Gastrocnemius medialis (tissue), 4 donors: ENCODE measurements around the gene C18orf63. TPM values are rescaled to one million over a fixed set of nuclear protein-coding genes. Genes with fewer than 3 reads are reported as not detected.

Experiments used
- ATAC-seq, 2 donors: fragments of 150-250 bp; one replicate each; pipeline ENCODE4 v1.9.1; 2016
- DNase-seq, 2 donors: peaks; one replicate each; pipeline ENCODE4 v3.0.0-alpha.2; 2019
- H3K27ac ChIP-seq, 4 donors: fragments of 200-600 bp; sonication (generic); 1 replicate in 1 of 4; 2 replicates in 3 of 4; pipeline ENCODE4 v1.5.1; 2016 to 2018; ENCODE audit warnings: mild to moderate bottlenecking in 2 of 4, moderate library complexity in 1 of 4
- H3K27me3 ChIP-seq, 3 donors: fragments of 200-600 bp; sonication (generic) in 2 of 3; 1 replicate in 1 of 3; 2 replicates in 2 of 3; pipeline versions ENCODE4 v1.5.1 to v1.6.0; 2016 to 2019; ENCODE audit warnings: mild to moderate bottlenecking in 1 of 3, moderate library complexity in 1 of 3
- H3K36me3 ChIP-seq, 2 donors: fragments of 200-600 bp; sonication (generic) in 1 of 2; one replicate each; pipeline ENCODE4 v1.5.1; 2017 to 2018
- H3K4me1 ChIP-seq, 2 donors: fragments of 200-600 bp; sonication (generic) in 1 of 2; one replicate each; pipeline ENCODE4 v1.5.1; 2016 to 2017; ENCODE audit warnings: mild to moderate bottlenecking in 2 of 2
- H3K4me3 ChIP-seq, 4 donors: fragments of 200-600 bp; sonication (generic) in 3 of 4; 1 replicate in 1 of 4; 2 replicates in 3 of 4; pipeline ENCODE4 v1.5.1; 2016 to 2019; ENCODE audit warnings: mild to moderate bottlenecking in 2 of 4
- H3K9me3 ChIP-seq, 3 donors: fragments of 200-600 bp; sonication (generic) in 2 of 3; 1 replicate in 1 of 3; 2 replicates in 2 of 3; pipeline ENCODE4 v1.5.1; 2016 to 2019
- POLR2A ChIP-seq, 2 donors: fragments of 450-650 bp; IDR thresholded peaks; one replicate each; pipeline ENCODE4 v1.6.1; 2017; ENCODE audit warnings: antibody characterized with exemption in 2 of 2, mild to moderate bottlenecking in 2 of 2, moderate library complexity in 2 of 2
- in situ Hi-C, 4 donors: fragments of 200-750 bp; cut with MboI; loops; one replicate each; pipeline versions ENCODE4 v1.15.0 to v1.8.0; 2017; ENCODE audit warnings: low sequenced_read_pairs in 4 of 4
- intact Hi-C: fragments of 100-400 bp; cut with DNase I; formaldehyde crosslinking; loops from one replicate; pipeline ENCODE4 v1.15.1; 2023; ENCODE audit warnings: low total_unique reads
- total RNA-seq, 4 donors: library from RNA; depleted of rRNA; stranded (reverse); fragments of >200 nt; gene quantifications; one replicate each; pipeline versions ENCODE4 v1.1.0 to v1.2.3, GENCODE V29; 2016
- TF ChIP-seq, protein P1 (sequence below), 5 experiments: fragments of 450-650 bp in 3 of 5; fragments of 200-600 bp in 2 of 5; sonication (generic) in 2 of 5; IDR thresholded peaks in 4 of 5; conservative IDR thresholded peaks in 1 of 5; 1 replicate in 4 of 5; 2 replicates in 1 of 5; pipeline ENCODE4 v1.5.1; 2016 to 2019; ENCODE audit warnings: antibody characterized with exemption in 5 of 5, mild to moderate bottlenecking in 3 of 5, moderate library complexity in 3 of 5

The C18orf63 gene
- total RNA-seq, 4 donors from 2014 or later, result not detected

DNA sequence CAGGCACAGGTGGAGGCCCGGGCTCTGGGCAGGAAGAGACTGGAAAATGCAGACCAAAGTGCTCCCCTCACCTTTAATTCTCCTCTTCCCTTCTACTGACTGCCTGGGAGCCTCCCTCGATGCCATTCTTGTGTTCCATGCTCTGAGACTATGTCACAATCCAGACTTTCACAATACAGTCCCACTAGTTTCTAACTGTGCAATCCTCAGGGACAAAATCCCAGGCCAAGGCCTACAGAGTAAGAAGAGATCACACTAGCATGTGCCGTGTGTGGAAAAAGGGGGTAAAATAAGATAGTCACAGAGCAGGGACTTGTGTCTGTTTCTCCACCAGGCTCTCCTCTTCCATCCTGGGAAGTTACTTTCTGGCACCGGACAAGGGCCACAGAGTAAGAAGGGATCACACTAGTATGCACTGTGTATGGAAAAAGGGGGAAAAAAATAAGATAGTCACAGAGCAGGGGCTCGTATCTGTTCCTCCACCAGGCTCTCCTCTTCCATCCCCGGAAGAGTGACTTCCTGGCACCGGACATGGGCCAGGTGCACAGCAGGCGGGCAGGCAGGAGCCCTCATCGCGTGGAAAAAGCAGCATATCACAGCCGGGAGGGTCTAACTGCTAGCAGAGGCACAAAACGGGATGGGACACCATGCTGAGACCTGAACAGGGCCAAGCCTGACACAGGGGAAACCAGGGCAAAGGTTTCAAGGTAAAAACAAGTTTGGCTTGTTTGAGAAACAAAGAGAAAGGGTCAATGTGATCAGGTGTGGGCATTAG lies 33.5 kb upstream of the C18orf63 start:
- no peak for TF ChIP-seq POLR2A (IDR thresholded peaks at IDR 0.05)
- TF ChIP-seq, protein P1, sequence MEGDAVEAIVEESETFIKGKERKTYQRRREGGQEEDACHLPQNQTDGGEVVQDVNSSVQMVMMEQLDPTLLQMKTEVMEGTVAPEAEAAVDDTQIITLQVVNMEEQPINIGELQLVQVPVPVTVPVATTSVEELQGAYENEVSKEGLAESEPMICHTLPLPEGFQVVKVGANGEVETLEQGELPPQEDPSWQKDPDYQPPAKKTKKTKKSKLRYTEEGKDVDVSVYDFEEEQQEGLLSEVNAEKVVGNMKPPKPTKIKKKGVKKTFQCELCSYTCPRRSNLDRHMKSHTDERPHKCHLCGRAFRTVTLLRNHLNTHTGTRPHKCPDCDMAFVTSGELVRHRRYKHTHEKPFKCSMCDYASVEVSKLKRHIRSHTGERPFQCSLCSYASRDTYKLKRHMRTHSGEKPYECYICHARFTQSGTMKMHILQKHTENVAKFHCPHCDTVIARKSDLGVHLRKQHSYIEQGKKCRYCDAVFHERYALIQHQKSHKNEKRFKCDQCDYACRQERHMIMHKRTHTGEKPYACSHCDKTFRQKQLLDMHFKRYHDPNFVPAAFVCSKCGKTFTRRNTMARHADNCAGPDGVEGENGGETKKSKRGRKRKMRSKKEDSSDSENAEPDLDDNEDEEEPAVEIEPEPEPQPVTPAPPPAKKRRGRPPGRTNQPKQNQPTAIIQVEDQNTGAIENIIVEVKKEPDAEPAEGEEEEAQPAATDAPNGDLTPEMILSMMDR (IDR thresholded peaks at IDR 0.05 in 4 of 5, conservative IDR thresholded peaks at IDR 0.05 in 1 of 5), result no peak
- H3K36me3 ChIP-seq, result no peaks in the 10 kb centered on the region
- no peaks in the 10 kb centered on the region for H3K9me3 ChIP-seq
- DNase-seq (peak; percentile 35 to 62), ATAC-seq (peak; percentile 88 to 95)
- H3K4me1 ChIP-seq, result peaks cover 32 to 45% of the 10 kb centered on the region in 2 donors
- intact Hi-C loops, result no loop called here
- no peak overlapping the region for H3K4me3 ChIP-seq
- H3K27me3 ChIP-seq, result no peaks in the 10 kb centered on the region
- in situ Hi-C loops, result no loop called here
- peak overlapping the region; percentile 50 to 62 (median 61) for H3K27ac ChIP-seq

DNA sequence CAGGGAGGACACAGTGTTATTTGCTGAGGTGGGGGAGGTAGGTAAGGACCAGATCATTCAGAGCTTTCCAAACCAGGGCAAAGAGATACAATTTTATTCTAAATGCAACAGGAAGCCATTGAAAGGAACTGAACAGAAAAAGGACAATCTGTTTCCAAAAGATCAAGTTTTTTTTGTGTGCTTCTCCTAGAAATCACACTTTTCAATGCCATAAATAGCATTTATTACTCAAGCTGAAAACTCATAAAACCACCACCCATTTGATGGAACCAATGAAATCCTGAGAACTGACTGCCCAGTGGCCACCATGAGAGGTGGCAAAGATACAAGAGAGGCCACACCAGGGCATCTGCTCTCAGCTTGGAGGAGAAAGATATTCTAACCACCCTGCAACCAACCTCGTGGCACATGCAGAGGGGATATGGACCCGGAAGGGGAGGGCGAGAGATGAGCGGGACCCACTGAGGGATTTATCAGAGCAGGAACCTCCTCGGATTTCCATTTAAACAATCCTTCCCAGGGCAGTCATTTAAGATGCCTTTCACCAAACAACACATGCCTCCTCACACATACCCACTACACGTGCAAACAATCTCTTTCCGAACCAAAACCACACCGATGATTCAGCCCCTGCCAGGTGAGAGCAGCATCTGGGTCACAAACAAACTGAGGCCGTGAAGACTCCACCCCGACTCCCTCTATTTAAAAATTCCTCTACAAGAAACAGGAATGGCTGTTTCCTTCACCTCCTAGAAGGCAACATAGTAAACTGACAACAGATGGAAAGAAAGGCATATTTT lies 32.7 kb upstream of the C18orf63 start:
- TF ChIP-seq, protein P1 (IDR thresholded peaks at IDR 0.05 in 4 of 5, conservative IDR thresholded peaks at IDR 0.05 in 1 of 5), result no peak
- no peak for TF ChIP-seq POLR2A (IDR thresholded peaks at IDR 0.05)
- Histone ChIP-seq H3K9me3 (no peaks in the 10 kb centered on the region), H3K4me3 (no peak overlapping the region), H3K4me1 (peaks cover 32 to 45% of the 10 kb centered on the region in 2 donors), H3K36me3 (no peaks in the 10 kb centered on the region), H3K27ac (peak overlapping the region; percentile 50 to 62 (median 61)), H3K27me3 (no peaks in the 10 kb centered on the region)
- in situ Hi-C loops (no loop called here), intact Hi-C loops (no loop called here)
- no peak for ATAC-seq
- no peak for DNase-seq

DNA sequence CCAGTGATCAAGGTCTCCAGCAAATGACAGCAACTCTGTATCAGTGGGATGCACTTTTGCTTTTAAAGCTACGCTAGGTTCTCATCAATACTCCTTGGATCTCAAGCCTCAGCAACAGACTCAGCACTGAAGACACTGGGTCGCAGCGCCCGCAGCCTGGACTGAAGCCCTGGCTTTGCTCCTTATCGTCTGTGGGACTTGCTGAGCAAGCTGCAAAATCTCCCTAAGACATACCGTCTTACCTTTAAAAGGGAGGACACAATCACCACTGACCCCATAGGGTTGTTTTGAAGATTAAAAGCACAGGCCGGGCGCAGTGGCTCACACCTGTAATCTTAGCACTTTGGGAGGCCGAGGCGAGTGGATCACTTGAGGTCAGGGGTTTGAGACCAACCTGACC lies 32.0 kb upstream of the C18orf63 start:
- Histone ChIP-seq H3K4me1 (peaks cover 32 to 45% of the 10 kb centered on the region in 2 donors), H3K27ac (no peak overlapping the region), H3K4me3 (no peak overlapping the region), H3K9me3 (no peaks in the 10 kb centered on the region), H3K27me3 (no peaks in the 10 kb centered on the region), H3K36me3 (no peaks in the 10 kb centered on the region)
- intact Hi-C loops, result no loop called here
- ATAC-seq (no peak), DNase-seq (no peak)
- TF ChIP-seq, protein P1 (IDR thresholded peaks at IDR 0.05 in 4 of 5, conservative IDR thresholded peaks at IDR 0.05 in 1 of 5), result no peak
- TF ChIP-seq POLR2A (IDR thresholded peaks at IDR 0.05), result no peak
- in situ Hi-C loops, result no loop called here

DNA sequence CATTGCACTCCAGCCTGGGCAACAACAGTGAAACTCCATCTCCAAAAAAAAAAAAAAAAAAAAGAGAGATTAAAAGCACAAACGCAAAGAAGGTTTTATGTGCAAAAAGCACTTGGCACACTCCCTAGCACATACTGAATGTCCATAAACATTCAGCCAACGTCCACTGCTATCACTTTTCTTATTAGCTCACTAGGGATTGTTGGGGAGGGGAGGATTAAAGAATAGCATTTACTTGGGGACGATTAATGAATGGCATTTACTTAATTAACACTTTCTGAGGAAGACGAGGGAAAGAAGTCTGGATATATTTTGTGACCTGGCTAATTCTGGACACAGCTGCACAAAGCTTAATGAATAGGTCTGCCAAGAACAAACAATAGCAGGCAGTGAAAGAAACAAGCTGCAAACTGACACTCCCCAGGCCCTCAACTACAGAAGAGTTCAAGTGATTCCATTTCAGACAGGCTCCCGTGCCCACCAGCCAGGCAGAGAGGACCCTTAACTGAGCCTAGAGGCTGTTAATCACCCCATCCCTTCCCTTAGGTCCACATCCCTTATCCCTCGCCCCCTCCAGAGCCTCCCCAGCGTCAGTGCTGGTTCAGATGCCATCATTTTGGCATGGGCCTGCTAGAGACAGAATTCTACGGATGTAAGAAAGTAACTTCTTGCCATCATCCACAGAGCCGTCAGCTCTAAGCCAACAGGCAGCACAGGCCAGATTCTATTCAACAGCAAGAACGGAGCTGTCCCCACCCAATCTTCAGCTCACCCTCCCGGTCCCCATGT lies 31.3 kb upstream of the C18orf63 start:
- DNase-seq, result no peak
- ATAC-seq, result peak in 1 of 2 donors; percentile 28
- no peak for TF ChIP-seq POLR2A (IDR thresholded peaks at IDR 0.05)
- TF ChIP-seq, protein P1 (IDR thresholded peaks at IDR 0.05 in 4 of 5, conservative IDR thresholded peaks at IDR 0.05 in 1 of 5), result no peak
- no peaks in the 10 kb centered on the region for H3K27me3 ChIP-seq
- peaks cover 32 to 45% of the 10 kb centered on the region in 2 donors for H3K4me1 ChIP-seq
- no peaks in the 10 kb centered on the region for H3K9me3 ChIP-seq
- in situ Hi-C loops (no loop called here), intact Hi-C loops (no loop called here)
- H3K36me3 ChIP-seq, result no peaks in the 10 kb centered on the region
- H3K27ac ChIP-seq, result peak overlapping the region; percentile 44 to 72 (median 54)
- H3K4me3 ChIP-seq, result no peak overlapping the region
